ENCODE data around the gene SOX14.

DNA sequence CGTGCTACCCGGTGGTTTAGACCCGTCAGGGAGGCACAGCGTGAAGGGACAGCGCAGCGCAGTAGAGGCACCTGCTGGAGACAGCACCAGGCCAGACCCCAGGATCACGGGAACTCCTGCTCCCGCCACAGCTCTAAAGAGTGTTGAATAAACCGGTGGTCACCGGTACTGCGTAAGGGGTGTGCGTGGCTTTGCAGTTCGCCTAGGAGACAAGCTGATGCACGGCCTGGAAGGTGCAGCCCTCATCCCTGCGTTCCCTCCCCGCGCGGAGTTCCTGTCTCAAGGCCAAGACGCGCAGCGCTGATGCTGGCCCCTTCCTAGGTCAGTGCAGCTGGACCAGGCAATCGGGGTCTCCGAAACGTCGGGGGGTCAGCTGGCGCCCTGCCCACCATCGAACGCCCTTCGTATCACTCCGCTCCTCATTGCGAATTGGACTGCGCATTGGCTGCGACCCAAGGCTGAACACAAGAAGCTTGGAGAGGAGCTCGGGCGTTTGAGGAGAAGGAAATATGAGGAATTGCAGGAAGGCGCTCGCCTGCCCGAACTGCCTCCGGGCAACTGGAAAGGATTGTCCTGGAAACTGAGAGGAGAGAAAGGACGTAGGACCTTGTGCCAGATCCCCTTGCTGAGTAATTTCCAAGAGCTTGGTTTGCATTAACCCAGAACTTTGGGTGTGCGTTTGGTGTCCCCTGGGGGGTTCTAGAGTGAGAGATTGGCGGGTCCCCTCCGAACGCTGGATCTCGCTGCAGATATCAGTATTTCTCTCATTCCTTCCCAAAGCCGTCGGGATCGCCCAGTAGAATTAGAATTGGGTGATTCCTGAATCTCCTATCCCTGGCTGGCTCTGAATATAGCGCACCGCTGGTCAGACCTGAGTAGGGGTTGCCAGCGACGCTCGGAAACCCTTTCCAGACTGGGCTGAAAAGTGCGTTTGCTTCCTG is 2.3 kb upstream of the SOX14 start:
- TF ChIP-seq, protein P1, sequence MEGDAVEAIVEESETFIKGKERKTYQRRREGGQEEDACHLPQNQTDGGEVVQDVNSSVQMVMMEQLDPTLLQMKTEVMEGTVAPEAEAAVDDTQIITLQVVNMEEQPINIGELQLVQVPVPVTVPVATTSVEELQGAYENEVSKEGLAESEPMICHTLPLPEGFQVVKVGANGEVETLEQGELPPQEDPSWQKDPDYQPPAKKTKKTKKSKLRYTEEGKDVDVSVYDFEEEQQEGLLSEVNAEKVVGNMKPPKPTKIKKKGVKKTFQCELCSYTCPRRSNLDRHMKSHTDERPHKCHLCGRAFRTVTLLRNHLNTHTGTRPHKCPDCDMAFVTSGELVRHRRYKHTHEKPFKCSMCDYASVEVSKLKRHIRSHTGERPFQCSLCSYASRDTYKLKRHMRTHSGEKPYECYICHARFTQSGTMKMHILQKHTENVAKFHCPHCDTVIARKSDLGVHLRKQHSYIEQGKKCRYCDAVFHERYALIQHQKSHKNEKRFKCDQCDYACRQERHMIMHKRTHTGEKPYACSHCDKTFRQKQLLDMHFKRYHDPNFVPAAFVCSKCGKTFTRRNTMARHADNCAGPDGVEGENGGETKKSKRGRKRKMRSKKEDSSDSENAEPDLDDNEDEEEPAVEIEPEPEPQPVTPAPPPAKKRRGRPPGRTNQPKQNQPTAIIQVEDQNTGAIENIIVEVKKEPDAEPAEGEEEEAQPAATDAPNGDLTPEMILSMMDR (IDR thresholded peaks at IDR 0.05) = no peak
- no peak for TF ChIP-seq POLR2A (IDR thresholded peaks at IDR 0.05)

Measured in esophagus squamous epithelium (tissue), 4 donors.